ENCODE results near the gene PLK3.
"Not testable (repeated sequence)": the region's sequence is repeated elsewhere in the genome, so short reads cannot be mapped to it uniquely, and the experiment has no call there.

The PLK3 gene

GRCh38 chr1:44799770-44800584 is at the start of gene PLK3:
Gene PLK3, plus strand, starts transcription at chr1:44800377. Its CDS starts 87 bp downstream, at chr1:44800464.
- peak; percentile 95 to 96 for DNase-seq

DNA sequence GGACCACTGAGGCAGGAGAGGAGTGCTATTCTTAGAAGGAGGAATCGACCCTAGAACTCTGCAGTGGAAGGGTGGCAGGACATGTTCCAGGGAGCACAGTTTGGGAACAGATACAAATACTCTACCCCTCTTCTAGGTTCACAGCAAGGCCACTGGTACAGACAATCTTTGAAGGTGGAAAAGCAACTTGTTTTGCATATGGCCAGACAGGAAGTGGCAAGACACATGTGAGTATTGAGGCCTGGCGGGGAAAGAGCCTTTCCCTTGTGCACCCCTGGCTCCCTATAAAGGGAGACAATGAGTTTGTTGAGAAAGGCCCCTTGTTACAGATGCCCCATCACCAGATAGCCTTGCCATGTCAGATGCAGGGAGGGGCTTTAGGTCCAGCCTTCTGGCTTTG is 42.8 kb upstream of the PLK3 start:
- no peak for DNase-seq

DNA sequence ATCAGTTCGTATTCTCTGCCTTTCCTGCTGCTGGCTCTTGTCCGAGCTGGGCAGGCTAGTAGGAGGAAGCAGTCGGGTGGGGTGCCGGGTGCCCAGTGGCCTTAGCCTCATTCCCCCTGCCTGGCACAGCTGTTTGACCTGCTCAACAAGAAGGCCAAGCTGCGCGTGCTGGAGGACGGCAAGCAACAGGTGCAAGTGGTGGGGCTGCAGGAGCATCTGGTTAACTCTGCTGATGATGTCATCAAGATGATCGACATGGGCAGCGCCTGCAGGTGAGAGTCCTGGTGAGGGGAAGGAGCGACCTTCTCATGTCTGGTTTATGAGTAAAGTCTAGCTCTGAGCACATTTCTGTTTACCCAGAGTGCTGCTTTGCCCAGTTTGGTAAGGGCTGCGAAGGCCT is 41.1 kb upstream of the PLK3 start:
- no peak for DNase-seq

- DNase-seq: no peak
Measured at GRCh38 chr1:44760876-44761275, 39.3 kb upstream of the PLK3 start.

GRCh38 chr1:44766421-44766820 is 33.8 kb upstream of the PLK3 start:
- DNase-seq: not testable (repeated sequence)

DNA sequence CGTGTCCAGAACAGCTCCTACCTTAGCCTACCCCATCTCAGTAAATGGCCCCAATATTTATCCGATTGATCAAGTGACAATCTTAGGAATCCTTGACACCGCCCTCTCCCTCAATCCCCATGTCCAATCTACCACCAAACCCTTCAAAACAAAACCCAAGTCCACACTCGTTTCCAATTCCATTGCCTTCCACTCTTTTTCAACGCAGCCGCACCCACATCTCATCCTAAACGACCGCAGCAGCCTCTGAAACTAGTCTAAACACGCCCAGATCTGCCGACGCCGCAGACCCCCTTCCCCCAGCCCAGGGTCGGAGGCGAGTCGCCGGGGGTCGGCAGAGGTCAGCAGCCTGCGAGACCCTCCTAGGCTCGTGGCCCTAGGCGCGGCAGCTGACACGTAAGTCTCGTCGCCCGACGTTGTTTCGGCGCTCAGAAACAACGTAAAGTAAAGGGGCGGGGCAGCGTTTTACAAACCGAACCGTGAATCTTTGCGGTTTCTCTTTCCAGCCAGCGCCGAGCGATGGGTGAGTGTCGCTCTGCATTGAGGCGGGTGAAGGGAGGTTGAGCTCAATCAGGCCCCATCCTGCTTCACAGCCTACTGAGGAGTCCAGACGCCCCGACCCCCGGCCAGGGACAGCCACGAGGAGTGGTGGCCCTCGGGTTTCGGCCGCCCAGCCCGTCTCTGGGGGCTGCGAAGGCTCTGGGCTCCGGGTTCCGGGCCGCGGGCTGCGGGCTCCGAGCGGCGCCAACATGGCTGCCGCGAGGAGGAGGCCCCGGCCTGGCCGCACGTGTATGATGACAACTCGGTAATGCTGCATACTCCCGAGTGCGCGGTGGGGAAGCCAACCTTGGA is 24.9 kb upstream of the PLK3 start, which contains the start of gene RPS8:
Gene RPS8 (plus strand): TSS at position 463 of the 852 bp plus-strand sequence. CDS start 57 bp downstream, at position 520.
- DNase-seq: peak; percentile 90

DNA sequence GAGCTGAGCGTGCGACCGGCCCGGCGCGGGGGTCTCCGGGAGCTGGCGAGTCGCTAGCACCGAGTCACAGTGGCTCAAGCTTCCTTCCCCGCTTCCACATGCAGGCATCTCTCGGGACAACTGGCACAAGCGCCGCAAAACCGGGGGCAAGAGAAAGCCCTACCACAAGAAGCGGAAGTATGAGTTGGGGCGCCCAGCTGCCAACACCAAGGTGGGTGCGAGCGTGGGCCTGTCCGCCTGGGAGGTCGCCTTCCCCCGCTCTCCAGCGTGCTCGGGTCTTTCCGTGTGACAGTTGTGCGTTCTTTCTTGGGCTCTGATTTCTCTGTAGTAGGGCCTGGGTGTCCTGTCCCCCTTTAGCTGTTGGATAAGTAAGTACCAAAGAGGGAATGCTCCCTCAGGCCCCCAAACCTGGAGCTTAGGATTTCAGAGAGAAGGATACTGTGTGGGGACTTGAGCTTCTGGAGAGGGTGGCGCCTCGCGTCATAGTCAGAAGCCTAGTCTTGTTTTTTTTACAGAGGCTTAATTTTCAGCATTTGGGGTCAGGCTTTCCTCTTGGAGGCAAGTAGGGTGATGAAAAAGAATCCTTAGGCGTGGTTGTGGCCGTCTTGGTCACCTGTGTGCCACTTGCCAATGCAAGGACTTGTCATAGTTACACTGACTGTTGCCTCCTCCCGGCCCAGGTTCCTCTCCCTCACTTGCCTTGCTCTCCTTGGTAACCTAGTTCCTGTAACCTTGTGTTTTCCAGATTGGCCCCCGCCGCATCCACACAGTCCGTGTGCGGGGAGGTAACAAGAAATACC is 24.0 kb upstream of the PLK3 start:
- DNase-seq: no peak

GRCh38 chr1:44776730-44777068 is 23.5 kb upstream of the PLK3 start:
- no peak for DNase-seq

- DNase-seq: no peak
Measured at GRCh38 chr1:44777547-44777946, 22.6 kb upstream of the PLK3 start.

DNA sequence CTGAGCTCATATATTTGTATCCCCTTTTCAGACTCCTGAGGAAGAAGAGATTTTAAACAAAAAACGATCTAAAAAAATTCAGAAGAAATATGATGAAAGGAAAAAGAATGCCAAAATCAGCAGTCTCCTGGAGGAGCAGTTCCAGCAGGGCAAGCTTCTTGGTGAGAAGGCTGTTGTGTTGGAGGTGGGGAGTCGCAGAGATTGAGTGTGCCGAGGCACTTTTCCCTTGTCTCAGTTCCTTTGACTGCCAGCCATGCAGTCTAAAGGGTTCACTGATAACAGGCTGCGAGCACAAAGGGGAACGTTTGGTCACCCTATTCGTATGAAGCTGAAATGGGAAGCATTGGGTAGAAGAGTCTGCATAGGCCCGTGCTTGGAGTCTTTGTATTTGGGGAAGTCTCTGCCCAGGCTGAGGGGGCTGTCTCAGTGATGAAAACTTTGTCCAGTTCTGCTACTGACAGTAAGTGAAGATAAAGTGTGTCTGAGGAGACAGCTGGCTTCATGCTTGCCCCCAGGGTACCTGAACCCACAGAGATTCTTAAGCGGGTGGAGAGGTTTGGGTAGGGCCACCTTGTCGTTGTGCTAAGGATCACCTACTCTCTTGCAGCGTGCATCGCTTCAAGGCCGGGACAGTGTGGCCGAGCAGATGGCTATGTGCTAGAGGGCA is 22.1 kb upstream of the PLK3 start:
- DNase-seq: no peak

DNA sequence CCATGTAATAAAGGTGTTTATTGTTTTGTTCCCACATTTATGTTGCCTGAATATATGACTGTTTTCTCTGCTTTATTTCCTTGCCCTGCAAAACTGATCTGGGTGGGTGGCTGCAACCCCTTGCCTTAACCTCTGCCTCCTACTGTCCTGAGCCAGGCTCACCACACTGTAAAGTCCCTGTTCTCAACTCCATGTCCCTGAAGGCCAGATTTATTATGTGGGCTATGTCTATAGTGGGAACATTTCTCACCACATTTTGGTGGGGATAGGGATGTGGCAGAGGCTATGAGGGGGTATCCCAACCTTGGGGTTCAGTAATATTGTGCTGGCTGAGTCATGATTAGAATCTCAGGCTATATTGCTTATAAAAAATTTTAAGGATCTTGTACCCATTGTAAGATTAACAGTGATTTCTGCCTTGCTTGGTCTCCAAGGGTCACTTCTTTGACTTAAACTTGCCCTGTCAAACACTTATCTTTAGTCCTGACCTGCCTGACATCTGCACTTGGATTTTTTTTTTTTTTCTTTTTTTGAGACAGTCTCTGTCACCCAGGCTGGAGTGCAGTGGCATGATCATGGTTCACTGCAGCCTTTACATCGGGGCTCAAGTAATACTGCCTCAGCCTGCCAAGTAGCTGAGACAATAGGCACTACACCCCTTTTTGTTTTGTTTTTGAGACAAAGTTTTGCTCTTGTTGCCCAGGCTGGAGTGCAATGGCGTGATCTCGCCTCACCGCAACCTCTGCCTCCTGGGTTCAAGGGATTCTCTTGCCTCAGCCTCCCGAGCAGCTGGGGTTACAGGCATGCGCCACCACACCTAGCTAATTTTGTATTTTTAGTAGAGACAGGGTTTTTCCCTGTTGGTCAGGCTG is 21.2 kb upstream of the PLK3 start:
- DNase-seq: no peak

DNA sequence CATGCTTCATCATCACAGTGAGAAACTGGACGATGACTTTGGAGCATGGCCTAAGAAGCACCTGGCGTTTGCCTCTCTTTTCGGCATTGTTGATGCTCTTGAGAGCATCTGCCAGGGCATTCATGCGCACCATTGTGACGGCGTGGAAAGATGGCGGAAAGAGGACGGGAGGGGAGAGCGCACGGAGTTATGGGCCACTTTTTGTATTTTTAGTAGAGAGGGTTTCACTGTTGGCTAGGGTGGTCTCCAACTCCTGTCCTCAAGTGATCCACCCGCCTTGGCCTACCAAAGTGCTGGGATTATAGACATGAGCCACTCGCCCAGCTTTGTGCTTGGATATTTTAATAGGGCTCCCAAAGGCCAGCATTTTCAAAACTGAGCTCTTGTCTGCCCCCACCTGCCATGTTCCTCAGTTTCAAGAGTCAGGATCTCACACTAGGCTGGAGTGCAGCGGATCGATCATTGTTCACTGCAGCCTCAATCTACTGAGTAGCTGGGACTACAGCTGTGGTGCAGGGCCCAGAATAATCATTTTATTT is 19.5 kb upstream of the PLK3 start:
- no peak for DNase-seq

DNA sequence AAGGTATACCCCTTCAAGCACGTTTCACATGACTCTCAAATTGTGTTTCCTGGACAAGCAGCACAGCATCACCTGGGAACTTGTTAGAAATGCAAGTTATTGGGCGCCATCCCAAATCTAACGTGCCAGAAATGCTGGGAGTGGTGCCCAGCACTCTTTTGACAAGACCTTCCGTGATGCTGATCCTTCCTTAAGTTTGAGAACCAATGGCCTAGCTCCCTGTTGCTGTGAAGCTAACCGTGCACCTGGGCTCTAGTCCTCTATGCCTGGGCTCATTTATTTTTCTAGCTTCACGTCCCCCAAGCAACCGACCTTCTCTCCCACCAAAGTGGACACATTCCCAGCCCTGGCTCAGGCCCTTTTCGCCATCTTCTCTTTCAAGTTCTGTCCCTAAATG is 16.5 kb upstream of the PLK3 start:
- no peak for DNase-seq

- peak in 1 of 2 experiments; percentile 28 for DNase-seq
Measured at GRCh38 chr1:44784094-44785028, 15.8 kb upstream of the PLK3 start.

DNA sequence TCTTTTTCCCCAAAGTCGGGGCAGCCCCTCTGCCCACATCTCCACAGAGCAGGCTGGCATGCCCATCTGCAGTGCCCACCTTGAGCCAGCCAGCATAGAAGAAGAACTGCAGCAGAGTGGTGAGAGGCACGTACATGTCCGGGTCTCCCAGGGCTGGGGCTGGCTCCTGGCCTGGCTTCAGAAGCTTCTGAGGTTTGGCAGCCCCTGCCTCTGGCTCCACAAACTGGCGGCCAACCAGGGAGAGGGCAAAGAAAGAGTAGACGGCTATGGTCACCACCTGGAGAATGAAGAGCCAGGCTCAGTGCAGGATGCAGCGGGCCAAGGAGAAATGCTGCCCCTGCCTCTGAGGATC is 15.2 kb upstream of the PLK3 start:
- DNase-seq: no peak

DNA sequence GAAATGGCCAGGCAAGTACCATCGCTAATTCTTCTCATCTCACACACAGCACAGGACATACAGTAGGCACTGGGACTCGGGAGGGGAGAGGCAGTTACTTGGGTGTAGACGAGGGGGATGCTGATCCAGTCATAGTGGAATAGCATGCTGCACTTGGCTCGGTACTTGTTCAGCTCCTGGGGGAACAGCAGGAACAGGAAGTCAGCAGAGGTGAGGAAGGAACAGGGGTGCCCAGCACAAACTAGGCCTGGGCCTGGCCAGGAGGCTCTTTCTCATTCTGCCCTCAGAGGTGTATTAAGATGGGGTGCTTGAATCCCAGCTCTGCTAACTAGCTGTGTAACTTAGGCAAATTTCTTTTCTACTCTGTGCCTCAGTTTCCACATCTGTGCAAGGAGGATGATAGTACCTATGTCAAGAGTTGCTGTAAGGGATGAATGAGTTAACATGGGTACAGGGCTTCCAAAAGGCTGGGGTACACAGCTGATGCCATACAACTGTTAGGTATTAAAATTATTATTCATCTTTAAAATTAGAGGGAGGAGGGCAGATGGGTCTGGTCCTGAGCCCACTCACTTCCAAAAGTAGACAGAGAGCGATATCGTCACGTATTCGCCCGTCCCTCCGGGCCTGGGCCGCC is 14.6 kb upstream of the PLK3 start:
- no peak for DNase-seq

DNA sequence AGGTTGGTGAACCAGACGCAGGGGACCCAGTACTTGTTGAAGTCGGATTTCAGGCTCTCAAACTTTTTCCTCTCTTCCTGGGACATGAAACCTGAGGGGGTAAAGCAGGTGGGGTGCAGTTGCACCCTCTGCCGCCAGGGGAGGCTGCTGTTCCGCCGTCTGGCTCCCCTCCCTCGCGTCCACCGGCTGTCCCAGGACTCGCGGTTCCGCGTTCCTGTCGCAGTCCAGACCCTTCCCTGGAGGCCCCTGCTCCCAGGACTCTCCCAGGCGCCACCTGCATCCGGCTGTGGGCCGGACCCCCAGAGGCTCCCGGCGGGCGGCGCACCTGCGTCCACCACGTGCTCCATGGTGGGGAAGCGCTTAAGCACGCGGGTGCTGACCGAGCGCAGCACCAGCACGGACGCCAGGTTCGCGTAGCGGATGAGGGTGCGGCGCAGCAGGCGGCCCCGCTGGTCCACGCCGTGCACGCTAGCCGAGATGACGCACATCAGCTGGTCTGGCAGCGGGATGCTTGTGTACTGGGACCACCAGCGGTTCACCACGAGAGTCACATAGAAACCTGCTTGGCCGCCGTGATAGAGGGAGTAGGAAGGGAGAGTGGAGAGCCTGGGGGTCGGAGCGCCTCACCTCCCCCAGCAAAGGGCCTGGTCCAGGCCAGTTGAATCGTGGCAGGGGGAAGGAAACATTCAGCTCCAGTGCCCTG is 13.9 kb upstream of the PLK3 start:
- DNase-seq: peak; percentile 19 to 61

DNA sequence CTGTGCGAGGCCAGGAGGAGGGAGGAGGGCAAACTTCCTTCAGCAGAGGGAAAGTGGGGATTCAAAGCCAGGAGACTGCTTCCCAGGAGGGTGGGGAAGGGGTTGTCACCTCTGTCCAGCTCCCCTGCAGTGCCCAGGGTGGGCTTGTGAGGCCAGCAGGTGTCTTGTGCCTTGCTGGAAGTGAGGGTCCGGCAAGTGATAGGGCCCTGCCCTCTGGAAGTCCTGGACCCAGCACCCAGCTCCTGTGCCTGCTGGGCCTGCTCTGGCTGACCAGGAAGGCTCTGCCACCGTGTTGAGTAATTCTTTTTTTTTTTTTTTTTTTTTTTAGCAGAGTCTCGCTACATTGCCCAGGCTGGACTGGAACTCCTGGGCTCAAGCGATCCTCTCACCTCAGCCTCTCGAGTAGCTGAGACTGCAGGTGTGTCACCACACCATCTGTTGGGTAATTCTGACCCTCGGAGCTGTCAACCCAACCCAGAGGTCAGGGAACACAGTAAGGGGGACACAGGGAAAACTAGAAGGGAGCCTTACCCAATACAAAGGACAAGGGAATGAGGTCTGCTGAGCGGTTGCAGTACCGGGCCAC is 13.2 kb upstream of the PLK3 start:
- no peak for DNase-seq

GRCh38 chr1:44787506-44787905 is 12.7 kb upstream of the PLK3 start:
- DNase-seq: no peak
